ENCODE measurements around the gene TATDN3.
A peak's percentile ranks its signal among the peaks of the same experiment; 100 is the strongest.
"Not testable (repeated sequence)": the region's sequence is repeated elsewhere in the genome, so short reads cannot be mapped to it uniquely, and the experiment has no call there.

The TATDN3 gene

GRCh38 chr1:212791676-212792395, at the start of gene TATDN3, which contains the start of gene NSL1:
TATDN3 (plus strand) TSS chr1:212791894; CDS start chr1:212791922, 28 bp downstream.
NSL1 (minus strand) TSS chr1:212791777; CDS start chr1:212791763, 14 bp downstream.
- peak; percentile 46 for DNase-seq

- no peak for DNase-seq
Measured at GRCh38 chr1:212743901-212744475, 47.7 kb upstream of the TATDN3 start.

DNA sequence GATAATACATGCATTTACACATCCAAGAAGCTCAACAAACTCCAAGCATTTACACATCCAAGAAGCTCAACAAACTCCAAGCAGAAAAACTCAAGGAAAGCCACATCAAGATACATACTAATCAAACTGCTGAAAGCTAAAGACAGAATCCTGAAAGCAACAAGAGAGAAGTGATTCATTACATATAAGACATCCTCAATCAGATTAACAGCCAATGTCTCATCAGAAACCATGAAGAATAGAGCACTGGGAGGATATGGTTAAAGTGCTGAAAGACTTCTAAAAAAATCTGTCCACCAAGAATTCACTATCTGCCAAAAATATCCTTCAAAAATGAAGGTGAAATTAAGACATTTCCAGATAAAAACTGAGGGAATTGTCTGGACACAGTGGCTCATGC, 46.4 kb upstream of the TATDN3 start:
- no peak for DNase-seq

DNA sequence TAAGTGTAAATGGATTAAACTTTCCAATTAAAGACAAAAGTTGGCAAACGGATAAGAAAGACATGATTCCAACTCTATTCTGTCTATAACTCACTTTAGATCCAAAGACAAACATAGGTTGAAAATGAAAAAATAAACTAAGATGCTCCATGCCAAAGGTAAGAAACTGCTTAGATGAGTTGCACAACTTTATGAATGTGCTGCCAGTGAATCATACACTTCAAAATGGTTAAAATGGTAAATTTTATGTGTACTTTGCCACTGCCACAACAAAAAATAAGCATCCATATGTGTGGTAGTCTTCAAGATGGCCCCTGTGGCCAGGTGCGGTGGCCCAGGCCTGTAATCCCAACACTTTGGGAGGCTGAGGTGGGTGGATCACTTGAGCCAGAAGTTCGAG, 45.1 kb upstream of the TATDN3 start:
- no peak for DNase-seq

DNA sequence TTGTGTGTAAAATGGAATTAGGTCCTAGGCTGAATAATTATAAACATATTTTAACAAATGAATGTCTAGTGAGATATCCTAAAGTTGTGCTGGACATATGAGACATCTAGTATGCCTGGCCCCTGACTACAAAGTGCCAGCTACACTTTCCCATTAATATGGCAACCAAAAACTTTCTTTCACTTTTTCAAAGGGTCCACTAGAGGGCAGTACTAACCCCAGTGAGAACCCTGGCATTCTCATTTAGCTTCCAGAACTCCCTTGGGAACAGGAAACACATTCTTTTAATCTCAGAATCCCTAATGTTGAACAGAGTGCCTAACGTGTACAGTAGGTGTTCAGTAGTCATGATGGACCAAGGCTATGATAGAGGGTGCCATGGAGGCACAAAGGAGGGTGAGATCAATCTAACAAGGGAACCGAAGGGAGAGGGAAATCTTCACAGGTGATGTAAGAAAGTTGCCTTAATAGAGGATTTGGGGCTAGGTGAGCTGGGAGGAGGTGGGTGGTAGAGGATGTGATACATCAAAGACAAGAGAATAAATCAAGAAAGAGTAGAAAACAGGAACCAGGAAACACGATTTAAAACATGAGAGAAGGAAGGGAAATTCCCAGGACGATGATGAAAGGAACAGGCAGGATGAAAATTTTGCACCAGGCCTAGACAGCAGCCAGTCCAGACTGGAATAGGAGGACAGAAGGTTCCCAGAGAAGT, 41.7 kb upstream of the TATDN3 start:
- peak; percentile 21 for DNase-seq

DNA sequence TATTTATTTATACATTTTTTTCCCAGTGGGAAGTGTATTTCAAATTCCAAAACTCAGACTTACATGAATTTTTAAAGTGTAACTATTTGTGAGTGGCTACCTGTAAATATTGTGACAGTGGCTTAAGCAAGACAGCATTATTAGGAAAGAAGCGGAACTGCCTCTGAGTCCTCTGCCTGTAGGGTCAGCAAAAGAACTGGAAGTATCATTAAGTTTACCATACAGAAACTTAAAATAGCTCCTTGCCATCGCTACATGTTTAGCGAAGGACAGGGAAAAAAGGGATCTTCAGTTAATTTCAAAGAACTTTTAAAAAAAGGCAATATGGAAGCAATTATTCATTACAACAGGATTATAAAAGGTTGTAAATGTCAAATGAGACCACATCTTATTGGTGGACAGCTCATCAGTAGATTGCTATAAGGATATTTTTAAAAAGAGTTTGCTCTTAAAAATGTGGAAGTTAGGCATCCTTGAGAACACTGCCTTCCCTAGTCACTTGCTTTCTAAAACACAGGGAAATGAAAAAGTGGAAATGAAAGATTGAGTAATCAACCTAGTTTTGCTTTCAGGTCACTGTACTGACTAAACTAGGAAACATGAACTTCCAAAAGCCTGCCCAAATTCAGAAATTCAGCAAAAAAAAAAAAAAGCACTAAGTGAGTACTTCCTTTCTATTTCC, 39.3 kb upstream of the TATDN3 start:
- DNase-seq, result no peak

- no peak for DNase-seq
Measured at GRCh38 chr1:212752934-212753497, 38.7 kb upstream of the TATDN3 start.

- no peak for DNase-seq
Measured at GRCh38 chr1:212753749-212754148, 37.9 kb upstream of the TATDN3 start.

- no peak for DNase-seq
Measured at GRCh38 chr1:212754193-212754592, 37.5 kb upstream of the TATDN3 start.

DNA sequence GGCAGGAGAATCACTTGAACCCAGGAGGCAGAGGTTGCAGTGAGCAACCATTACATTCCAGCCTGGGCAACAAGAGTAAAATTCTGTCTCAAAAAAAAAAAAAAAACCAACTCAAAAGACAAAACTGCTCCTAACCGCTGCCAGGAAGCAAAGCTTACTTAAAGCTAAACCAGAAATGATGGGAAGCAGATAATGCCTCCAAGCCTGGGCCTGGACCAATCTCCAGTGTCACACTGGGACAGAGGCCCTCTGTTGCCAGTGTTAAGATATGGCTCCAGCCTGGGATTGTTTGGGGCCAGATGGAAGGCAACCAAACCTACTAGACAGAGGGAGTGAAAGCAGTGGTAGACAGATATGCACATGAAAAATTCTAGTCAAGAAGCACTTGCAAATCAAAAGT, 37.0 kb upstream of the TATDN3 start:
- no peak for DNase-seq

GRCh38 chr1:212759683-212760082, 32.0 kb upstream of the TATDN3 start:
- no peak for DNase-seq

GRCh38 chr1:212760126-212760823, 31.4 kb upstream of the TATDN3 start:
- DNase-seq, result no peak

- no peak for DNase-seq
Measured at GRCh38 chr1:212762234-212762633, 29.5 kb upstream of the TATDN3 start.

DNA sequence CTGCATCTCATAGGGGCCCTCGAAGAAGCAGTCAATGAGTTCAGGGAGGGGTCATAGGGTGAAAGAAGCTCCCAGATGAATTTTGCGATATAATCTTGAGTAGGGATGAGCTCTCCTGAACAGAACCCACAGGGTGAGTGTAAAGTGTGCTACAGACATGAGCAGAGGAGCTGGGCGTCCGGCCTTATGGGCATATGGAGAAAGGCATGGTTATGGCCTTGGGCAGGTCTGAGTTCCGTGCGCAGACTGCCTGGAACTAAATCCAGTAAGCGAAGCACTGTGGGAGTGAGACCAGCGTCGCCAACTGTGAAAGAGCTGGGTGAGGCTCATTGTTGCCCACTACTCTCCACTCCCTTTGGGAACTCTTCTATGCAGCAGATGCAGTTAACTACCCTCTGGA, 28.9 kb upstream of the TATDN3 start:
- no peak for DNase-seq

GRCh38 chr1:212764718-212765281, 26.9 kb upstream of the TATDN3 start:
- not testable (repeated sequence) for DNase-seq

DNA sequence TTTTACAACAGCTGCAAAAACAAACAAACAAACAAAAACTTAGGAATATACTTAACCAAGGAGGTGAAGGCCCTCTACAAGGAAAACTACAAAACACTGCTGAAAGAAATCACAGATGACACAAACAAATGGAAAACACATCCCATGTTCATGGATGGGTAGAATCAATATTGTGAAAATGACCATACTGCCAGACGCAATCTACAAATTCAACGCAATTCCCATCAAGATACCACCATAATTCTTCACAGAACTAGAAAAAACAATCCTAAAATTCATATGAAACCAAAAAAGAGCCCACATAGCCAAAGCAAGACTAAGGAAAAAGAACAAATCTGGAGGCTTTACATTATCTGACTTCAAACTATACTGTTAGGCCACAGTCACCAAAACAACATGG, 24.9 kb upstream of the TATDN3 start:
- not testable (repeated sequence) for DNase-seq

DNA sequence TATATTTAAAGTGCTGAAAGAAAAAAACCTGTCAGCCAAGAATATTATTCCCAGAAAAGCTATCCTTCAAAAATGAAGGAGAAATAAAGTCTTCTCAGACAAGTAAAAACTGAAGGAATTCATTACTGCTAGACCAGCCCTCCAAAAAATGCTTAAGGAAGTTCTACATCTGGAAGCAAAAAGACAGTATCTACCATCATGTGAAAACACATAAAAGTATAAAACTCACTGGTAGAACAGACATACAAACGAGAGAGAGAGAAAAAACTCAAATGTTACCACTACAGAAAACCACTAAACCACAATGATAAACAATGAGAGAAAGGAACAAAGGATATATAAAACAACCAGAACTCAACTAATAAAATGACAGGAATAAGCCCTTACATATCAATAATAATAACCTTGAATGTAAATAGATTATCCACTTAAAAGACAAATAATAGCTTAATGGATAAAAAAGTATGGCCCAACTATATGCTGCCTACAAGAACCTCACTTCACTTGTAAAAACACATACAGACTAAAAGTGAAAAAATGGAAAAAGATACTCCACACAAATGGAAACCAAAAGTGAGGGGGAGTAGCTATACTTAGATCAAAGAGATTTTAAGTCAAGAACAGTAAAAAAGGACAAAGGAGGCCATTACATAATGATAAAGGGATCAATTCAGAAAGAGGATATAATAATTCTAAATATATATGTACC, 22.1 kb upstream of the TATDN3 start:
- DNase-seq, result no peak

GRCh38 chr1:212771341-212771740, 20.4 kb upstream of the TATDN3 start:
- DNase-seq, result no peak

DNA sequence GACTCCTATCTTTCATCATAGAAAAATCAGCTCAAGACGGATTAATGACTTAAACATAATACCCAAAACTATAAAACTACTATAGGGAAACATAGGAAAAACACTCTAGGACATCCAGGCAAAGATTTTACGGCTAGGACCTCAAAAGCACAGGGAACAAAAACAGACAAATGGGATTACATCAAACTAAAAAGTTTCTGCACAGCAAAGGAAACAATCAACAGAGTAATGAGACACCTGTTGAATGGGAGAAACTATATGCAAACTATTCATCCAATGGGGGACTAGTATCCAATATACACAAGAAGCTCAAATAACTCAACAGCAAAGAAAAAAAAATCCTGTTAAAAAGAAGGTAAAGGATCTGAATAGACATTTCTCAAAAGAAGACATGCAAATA, 18.7 kb upstream of the TATDN3 start:
- no peak for DNase-seq

DNA sequence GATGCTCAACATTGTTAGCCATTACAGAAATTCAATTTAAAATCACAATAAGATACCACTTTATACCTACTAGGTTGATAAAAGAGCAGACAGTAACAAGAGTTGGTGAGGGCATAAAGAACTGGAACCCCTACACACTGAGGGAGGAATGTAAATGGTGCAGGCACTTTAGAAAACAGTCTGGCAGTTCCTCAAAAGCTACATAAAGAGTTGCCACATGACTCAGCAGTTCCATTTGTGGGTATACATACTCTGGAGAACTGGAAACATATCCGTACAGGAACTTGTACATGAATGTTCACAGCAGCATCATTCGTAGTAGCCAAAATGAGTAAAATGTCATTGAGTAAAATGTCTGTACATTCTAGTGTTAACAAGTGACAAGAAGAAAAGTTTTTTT, 17.1 kb upstream of the TATDN3 start:
- DNase-seq, result no peak

- no peak for DNase-seq
Measured at GRCh38 chr1:212775241-212775640, 16.5 kb upstream of the TATDN3 start.
